ENCODE data around the gene CMIP.

Gene CMIP

DNA sequence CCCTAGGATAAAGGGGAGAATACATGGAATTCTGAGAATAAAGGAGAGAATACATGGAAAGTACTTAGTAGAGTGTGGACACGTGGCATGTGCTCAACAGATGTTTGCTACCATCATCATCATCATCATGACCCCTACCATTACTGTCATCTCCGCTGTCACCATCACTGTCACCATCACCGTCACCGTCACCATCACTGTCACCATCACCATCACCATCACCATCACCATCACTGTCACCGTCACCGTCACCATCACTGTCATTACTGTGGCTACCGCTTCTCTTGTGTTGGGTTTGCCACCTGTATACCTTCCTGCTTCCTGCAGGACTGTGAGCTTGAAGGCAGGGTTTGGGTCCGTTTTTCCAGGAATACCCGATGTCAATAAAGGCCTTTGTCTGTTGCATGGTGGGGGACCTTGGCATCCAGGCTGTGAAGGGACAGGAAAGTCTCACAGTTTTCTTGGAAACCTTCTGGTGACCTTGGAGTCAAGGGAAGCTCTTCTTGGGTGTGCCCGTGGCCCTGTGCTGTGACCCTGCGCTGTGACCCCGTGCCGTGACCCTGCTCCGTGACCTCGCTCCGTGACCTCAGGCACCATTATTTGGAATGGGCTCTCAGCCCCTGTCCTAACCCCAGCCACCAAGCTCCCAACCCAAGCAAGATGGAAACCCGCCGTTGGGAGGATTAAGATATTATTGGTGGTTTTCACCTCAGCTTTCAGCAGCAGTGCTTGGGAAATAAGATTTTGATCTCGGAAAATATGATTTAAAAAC is 14.4 kb downstream of the CMIP start:
- no peak overlapping the region for H3K4me3 ChIP-seq (ENCODE audit: low read depth, low read length)

DNA sequence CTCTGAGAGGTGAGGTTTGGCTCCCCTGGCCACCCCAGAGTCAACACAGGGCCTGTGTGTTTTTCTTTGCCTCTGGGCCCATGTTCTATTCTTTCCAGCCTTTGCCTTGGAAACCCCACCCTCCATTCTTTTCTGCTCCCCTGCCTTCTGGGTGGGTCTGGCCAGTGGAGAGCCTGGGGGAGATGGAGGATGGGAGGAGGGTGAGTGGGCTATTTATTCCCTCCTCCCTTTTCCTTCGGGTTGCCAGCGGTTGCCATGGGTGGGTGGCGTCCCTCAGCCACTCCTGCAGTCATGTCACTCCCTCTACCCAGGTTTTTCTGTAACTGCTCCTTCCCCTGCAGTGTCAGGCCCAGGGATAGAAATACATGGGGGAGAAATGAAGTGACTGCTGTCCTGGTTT is 15.5 kb downstream of the CMIP start:
- H3K4me3 ChIP-seq (ENCODE audit: low read depth, low read length), result no peak overlapping the region

DNA sequence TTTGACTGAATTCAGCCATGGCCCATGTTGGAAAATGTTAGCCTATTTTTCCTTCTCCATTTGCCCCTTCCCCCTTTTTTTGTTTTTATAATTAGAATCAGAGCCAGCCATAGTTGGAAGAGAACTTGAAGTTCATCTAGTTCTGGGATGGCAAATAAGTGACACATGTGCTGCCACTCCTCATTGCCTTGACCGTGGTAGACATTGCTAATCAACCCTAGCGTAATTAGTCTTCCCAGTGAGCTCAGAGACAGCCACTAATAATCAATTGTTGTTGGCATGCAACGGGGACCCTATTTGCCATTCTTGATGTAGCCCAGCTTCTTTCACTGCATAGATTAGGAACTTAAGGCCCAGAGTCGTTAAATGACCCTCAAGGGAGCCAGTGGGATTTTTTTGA is 16.6 kb downstream of the CMIP start:
- H3K4me3 ChIP-seq (ENCODE audit: low read depth, low read length), result no peak overlapping the region

DNA sequence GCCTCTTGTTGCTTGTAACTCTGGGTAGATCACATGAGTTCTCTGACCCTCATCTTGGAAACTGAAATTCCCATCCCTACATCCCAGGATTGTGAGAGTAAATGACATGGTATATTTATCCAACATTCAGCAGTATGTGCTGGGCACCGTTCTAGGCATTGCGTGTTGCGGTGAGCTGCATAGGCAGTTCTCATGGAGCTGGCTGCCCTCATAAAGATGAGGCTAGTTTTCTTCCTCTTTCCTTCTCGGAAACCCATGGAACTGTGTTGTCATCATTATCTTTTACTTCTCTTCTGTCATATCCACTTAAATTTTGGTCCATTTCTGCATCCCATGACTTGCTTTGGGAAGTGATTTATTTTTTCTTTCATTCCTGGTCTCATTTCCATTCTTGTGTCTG is 17.2 kb downstream of the CMIP start:
- no peak overlapping the region for H3K4me3 ChIP-seq (ENCODE audit: low read depth, low read length)

DNA sequence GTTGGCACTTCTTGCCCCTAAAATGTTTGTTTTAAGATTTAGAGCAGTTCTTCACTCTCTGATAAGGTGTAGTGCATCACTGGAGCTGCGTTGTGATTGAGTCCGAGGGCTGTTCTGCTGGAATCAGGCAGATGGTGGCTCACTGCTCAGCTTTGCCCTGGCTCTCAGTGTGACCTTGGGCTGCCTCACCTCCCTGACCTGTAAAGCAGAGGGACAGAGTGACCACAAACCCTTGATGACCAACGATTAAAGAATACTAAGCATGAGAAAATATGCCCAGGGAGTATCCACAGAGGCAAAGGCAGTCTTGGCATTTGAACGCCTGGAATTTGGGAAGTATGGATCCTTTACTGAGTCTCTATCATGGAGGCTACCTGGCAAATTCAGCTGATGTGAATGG is 18.1 kb downstream of the CMIP start:
- H3K4me3 ChIP-seq (ENCODE audit: low read depth, low read length), result no peak overlapping the region

DNA sequence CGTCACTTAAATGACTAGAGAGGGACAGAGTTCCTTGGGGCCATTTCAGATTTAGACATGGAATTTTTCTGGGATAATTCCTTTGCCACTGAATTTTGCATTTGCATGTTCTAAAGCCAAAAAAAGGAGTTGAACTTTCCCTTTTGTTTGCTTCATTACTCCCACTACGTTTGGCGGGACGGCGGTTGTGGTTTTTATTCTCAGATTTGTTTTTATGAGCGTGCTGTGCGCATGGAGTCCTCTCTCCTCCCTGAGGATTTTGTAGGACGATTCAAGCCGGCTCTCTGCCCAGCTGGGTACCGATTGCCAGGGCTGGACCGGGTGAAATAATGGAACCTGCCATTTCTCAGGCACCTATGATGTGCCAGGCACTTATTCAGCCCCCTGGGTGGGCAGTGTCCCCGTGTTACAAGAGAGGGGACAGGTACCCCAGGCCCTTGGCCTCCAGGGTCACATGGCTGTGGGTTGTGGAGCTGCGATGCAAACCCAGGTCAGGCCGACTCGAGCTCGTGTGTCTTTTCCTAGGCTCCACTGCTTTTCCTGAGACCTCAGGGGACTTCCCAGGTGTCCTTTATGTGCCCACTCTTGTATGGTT is 18.8 kb downstream of the CMIP start:
- no peak overlapping the region for H3K4me3 ChIP-seq (ENCODE audit: low read depth, low read length)

DNA sequence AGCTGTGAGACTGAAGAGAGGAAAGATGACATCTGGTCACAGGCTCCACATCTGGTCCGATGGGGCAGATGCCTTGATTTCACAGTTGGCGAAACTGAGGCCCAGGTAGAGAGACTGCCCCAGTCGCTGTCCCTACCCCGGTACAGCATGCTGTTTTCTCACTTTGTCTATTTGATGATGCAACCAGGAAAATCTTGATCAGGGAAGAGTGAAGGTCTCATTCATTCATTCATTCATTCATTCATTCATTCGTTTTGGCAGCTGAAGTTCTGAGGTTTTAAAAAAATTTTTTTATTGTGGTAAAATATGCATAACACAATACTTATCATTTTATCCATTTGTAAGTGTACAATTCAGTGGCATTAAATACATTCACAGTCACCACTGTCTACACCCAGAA is 19.7 kb downstream of the CMIP start:
- H3K4me3 ChIP-seq (ENCODE audit: low read depth, low read length), result no peak overlapping the region

DNA sequence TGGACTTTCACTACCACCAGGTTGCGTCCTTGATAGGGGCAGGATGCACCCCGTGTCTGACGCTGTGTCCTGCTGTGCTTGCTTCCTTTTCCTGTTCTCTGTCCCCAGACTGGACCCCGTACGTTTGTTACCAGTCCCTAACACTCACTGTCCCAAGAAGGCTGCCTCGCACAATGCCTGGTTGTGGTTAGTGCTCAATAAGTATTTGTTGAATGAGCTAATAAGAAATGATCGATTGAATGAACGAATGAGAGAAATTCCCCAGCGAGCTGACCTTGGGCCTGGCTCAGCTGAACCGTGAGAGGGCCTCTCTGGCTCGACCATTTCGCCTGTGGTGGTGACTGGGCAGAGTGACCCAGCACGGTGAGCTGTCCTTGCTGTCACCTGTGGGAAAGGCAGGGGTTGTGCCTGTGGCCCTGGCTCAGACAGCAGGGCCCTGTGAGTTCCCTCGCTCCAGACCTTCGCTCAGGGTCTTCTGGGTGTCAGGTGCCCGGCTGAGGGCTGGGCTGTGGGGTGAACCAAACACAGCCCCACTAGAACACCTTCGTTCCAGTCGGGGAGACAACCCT is 20.9 kb downstream of the CMIP start:
- H3K4me3 ChIP-seq (ENCODE audit: low read depth, low read length), result no peak overlapping the region

DNA sequence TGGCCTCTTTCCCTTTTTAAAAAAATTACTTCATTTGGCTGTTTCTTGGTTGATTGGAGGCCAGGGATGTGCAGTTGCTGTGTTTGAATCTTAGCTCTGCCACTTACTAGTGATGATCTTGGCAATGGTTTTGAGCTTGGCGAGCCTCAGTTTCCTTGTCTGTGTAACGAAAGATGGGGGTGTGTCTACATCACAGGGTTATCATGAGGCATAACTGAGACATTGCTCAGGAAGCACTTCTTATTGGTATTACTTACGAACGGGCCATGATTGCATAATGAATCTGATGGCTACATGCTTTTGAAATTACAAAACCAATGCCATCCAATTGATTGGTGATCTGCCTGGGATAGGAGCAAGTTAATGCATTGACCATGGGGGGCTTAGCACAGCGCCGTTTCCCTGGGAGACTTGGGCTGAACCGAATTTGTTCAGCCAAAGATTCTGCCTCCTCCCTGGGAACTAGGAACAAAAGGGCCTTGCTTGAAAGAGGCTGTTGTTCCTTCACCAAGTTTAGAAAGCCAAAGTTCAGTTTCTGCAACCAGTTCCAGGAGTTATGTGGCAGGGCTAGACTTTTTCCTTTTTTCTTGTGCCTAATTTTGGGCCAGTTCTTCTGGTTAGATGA is 21.9 kb downstream of the CMIP start:
- H3K4me3 ChIP-seq (ENCODE audit: low read depth, low read length), result no peak overlapping the region

DNA sequence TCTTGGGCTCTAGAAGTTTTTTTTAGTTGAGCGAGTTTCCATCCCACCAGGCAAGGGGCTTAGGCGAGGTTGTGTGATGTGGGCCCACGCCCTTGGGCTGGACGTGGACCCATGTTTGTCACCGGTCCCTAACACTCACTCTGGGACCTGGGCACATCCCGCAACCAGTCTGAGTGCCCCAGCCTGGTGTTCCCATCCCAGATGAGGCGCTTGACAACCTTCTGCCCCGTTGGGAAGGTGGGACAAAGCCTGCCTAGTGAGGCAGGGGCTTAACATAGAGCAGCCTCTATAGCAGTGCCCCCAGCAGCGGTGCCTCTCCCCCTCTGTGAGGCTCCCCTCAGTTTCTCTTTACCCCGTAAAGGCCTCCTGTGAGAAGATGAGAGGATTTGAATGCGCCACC is 22.5 kb downstream of the CMIP start:
- no peak overlapping the region for H3K4me3 ChIP-seq (ENCODE audit: low read depth, low read length)

DNA sequence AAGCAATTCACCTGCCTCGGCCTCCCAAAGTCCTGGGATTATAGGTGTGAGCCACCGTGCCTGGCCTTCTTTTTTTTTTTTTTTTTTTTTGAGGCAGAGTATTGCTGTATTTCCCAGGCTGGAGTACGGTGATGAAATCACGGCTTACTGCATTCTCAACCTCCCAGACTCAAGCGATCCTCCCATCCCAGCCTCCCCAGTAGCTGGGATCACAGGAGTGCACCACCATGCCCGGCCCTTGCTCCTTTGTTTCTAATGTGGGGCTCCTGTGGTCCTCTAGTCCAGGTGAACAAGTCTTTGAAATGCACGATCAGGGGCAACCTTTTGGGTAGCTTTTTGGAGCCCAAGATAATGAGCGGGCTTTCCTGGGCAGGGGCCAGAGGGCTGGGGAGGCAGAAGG is 23.2 kb downstream of the CMIP start:
- no peak overlapping the region for H3K4me3 ChIP-seq (ENCODE audit: low read depth, low read length)

DNA sequence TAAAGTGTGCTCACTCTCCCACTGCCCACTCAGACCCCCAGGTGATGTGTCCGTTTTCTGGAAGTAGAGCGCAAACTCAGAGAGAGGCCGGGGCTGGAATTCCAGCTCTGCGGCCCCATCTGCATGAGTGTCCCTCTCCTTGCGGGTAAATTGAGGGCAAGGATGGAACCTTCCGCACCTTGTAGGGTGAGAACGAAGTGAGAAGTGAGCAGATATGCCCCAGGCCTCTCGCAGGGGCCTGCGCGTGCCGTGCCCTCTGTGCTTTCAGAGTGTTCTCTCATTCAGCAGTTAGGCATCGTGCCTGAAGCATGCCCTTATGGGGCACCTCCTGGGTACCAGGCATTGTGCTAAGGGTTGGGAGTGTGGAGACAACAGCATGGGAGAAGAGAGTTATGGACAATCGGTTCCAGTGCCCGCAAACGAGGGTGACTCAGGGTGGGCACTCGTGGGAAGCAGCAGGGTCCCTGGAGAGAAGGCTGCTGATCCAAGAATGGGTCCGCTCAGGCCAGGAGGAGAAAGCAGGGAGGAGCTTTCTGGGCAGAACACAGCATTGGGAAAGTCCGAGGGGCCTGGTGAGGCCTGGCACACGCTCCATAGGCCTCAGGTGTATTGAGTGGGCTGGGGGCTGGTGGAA is 23.8 kb downstream of the CMIP start:
- no peak overlapping the region for H3K4me3 ChIP-seq (ENCODE audit: low read depth, low read length)

DNA sequence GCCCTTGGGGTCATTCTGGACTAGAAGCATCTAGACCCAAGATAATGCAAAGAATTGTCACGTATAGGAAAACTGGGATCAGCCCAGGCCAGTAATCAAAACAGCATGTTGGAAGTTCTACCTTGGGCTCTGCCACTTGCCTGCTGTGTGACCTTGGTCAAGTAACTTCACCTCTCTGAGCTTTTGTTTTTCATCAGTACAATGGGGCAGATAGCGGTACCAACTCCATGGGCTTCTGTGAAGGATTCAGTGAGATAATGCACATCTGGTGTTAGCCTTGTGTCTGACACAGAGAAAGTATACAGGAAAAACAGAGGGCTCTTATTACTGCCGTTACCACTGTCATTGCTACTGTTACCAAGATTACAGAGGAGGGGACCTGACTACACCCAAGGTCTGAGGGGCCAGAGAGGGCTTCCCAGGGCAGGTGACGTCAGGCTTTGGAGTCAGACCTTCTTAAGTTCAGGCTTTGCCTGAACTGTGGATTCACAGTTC is 24.6 kb downstream of the CMIP start:
- no peak overlapping the region for H3K4me3 ChIP-seq (ENCODE audit: low read depth, low read length)

DNA sequence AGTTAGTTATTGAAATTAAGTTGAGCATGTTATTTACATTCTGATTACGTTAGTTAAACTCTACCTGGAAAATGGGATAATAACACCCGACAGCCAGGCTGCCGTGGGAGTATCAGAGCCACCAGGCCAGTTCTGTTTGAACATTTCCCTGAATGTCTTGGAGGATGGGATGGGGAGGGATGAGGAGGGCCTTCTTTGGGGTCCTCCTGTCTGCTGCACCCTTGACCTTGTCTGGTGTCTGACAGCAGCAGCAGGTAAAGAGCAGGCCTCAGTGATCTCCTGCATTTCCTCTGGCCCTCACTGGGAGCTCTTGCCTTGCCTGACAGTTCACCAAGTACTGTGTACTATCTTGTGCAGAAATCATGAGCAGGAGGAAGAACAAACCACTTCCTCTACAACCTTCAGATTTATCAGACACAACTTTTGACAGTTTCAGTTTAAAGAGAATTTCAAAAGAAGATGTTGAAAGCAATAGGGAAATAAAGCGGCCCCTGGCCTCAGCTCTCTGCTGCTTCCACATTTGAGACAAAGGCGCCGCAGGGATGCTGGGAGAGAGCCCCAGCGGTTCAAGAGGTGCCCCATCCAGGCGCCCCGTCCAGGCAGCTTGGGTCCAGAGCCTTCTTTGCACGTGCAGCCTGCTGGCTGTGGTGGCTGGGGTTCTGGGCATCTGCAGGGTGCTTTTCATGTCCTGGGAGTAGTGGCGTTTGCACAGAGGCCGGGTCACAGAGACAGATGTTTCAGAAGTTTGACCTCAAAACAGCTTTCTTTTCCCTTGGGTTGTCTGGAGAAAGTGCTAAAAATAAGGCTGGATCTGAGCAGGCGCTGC is 25.3 kb downstream of the CMIP start:
- no peak overlapping the region for H3K4me3 ChIP-seq (ENCODE audit: low read depth, low read length)

DNA sequence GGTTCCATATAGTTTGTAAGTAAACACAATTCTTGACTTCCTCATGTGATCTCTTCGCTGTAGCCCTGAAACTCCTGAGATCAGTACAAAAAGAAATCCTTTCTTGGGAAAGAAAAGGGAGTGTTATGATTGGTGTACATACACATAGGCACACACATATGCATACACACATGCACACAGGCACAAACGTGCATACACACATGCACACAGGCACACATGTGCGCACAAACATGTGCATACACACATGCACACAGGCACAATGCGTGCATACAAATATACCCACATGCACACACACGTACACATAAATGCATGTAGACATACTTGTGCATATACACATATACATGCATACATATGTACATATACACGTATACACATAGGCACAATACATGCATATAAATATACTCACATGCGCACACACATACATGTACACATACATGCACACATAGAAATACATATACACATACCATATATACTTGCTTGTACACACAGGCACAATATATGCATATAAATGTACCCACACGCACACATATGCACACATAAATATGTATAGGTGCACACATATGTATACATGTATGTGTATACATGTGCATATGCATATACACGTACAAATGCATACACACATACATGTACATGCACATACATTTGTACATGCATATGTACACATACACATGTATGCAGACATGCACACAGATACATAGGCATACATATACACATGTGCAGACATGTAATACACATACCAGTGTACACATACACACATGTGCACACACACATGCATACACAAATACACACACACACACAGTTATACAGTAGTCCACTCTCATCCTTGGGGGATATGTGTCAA is 26.4 kb downstream of the CMIP start:
- no peak overlapping the region for H3K4me3 ChIP-seq (ENCODE audit: low read depth, low read length)

DNA sequence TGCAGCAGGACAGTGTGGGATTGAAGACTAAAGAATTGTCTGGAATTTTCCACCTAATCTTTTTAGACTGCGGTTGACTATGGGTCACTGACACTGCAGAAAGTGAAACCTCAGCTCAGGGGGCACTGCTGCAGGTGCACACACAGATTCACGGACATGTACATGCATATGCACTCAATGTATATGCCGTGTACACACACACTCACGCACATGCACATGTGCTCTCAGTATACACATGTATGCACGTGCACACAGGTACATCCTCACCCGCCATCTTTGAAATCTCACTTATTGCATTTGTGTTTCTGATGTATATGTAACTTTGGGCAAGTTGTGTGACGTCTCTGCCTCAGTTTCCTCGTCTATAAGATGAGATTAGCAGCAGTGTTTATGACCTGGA is 27.3 kb downstream of the CMIP start:
- no peak overlapping the region for H3K4me3 ChIP-seq (ENCODE audit: low read depth, low read length)

DNA sequence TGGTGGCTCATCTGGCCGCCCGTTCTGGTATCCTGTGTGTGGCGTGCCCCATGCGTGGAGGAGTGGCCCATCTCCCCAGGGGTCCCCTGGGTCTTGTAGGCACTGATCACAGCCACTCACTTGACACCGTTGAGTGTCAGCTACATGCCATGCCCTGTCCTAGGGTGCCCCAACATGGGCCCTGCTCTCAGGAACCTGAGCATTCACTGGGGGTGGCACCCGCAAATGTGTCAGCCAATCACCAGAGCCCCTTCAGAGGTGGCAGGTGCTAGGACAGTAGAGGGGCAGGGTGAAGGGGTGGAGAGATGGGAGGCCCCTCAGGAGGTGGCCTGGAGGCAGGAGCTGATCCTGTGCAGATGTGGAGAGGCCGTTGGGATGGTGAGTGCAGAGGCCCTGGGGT is 27.8 kb downstream of the CMIP start:
- H3K4me3 ChIP-seq (ENCODE audit: low read depth, low read length), result no peak overlapping the region

DNA sequence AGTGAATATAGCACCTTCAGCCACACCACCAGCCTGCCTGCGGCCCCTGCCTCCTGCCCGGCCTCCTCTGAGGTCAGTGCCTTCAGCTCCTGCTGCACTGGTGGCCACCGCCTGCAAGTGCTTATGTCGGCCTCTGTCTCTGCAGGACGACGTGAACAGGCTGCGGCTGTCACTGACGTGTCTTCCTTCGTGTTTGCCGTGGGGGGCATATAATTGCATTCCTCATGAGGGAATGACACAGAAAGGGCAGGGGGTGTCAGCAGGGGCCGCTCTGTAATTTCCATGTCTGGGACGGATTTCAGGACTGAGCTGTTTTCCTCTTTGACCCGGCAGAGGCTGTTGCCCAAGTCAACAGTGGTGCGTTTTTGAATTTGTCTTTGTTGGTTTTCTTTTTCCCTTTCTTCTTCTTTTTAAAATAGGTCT is 28.5 kb downstream of the CMIP start:
- H3K4me3 ChIP-seq (ENCODE audit: low read depth, low read length), result no peak overlapping the region

DNA sequence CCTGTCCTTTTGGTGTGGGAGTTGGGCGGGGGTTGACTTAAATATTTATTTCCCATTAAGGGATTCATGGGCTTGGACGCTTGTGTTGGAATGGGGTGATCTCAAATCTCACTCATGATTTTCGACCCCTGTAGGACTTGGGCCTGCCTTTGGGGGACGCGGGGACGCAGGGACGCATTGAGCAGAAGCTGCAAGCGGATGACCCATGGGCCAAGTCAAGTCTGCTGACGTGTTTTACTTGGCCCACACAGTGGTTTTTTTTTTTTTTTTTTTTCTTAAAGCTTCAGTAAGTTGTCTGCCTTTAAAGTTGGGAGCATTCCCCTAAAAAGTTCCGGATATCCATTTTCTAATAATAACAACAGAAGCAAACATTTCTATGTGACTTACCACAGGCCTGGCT is 28.9 kb downstream of the CMIP start:
- H3K4me3 ChIP-seq (ENCODE audit: low read depth, low read length), result no peak overlapping the region

All from iPS-11a (cell line).